B cell (primary cell): ENCODE measurements around the gene MATN1.

Experiments
- EZH2 ChIP-seq: IDR thresholded peaks from 2 replicates; pipeline ENCODE4 v1.6.1; 2012; ENCODE audit warnings: borderline replicate concordance, low read depth, mild to moderate bottlenecking, moderate library complexity, low read length; ENCODE audit not compliant: insufficient read depth, poor library complexity, severe bottlenecking
- TF ChIP-seq, protein P1 (sequence below): fragments of 200-600 bp; IDR thresholded peaks from one replicate; pipeline ENCODE4 v1.8.0; 2022; ENCODE audit warnings: antibody characterized with exemption, mild to moderate bottlenecking

DNA sequence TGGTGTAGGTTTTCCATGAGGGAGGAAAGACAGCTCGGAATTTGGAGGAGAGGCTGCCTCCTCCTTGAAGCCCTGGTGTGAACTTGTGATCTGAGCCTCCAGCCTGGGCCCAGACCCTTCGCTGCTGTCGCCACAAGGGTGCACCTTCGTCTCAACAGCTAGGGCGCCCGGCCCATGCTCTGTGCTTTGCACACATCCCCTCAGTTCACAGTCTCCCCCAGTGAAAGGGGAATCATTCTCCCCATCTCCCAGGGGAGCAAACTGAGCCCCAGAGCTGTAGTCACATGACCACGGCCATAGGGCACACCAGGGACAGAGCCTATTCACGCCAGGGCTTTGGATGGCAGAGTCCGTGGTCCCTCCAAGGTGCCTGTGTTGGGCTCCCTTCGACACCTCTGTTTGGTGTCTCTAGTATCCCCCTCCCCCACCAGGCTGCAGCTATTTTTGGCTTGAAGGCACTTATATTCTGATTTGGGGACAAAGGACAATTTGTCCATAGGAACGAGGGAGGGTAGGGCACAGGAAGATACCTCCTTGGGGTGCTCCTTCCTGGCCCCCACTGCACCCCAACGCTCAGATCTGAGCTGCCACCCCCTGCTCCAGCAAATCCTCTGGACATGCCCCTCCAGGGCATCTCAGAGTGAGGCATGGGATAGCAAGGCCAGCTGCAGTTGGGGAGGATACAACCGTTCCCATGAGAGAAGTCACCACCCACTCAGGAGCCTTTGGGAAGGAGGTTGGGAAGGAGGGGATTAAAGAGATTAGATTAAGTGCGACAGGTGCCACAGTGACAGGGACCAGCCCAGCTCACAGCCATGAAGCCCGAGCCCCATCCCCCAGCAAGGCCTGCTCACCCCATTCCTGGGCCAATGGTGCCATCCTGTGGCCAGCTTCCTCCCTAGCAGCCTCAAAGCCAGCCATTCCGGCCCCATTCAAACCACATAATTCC is 15.7 kb downstream of the MATN1 start:
- TF ChIP-seq, protein P1, sequence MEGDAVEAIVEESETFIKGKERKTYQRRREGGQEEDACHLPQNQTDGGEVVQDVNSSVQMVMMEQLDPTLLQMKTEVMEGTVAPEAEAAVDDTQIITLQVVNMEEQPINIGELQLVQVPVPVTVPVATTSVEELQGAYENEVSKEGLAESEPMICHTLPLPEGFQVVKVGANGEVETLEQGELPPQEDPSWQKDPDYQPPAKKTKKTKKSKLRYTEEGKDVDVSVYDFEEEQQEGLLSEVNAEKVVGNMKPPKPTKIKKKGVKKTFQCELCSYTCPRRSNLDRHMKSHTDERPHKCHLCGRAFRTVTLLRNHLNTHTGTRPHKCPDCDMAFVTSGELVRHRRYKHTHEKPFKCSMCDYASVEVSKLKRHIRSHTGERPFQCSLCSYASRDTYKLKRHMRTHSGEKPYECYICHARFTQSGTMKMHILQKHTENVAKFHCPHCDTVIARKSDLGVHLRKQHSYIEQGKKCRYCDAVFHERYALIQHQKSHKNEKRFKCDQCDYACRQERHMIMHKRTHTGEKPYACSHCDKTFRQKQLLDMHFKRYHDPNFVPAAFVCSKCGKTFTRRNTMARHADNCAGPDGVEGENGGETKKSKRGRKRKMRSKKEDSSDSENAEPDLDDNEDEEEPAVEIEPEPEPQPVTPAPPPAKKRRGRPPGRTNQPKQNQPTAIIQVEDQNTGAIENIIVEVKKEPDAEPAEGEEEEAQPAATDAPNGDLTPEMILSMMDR: peak; percentile 77
- TF ChIP-seq EZH2: no peak
